Germinal center (tissue), 1 donor: ENCODE results near the gene FAM89B.

ENCODE experiments used
- DNase-seq: peaks from one replicate; pipeline ENCODE4 v3.0.0; 2012; ENCODE audit warnings: mixed read lengths, low spot score

FAM89B gene

DNA sequence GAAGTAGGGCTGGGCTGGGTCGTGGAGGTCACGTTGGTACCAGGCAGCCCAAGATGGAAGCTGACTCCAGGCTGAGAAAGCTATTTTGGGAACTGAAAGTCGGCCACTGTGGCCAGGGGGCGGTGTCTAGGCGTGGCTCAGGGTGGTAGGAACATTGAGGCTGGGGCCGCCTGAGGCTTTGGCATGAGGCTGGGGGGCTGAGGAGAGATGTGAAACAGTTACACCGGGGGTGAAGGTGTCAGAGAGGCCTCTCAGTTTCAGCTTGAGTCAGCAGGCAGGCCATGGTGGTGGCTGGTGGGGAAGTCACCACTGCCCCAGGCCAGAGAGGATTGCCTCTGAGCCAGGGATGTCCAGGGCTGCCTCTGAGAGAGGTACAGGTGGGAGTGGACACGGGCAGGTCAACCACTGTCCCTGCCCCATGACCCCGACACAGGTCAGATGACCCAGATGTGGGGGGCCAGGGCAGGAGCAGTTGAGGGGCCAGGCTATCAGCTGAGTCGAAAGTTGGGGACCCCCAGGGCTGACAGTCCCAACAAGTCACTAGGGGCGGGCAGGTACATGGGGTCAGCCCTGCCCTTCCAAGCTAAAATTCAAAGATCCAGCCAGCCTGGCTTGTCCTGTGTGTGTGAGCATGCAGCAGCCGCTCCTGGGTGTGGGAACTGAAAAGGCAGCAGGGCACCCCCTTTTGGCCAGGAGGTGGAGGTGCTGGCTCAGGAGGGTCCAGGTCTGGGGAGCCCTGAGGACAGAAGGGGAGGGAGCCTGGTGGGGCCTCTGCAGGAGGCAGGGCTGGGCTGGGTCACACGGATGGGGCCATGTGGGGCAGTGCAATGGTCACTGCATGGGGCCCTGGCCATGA lies 16.1 kb downstream of the FAM89B start:
- peak; percentile 86 for DNase-seq

GRCh38 chr11:65589444-65590239 lies 17.3 kb downstream of the FAM89B start:
- peak; percentile 35 for DNase-seq

GRCh38 chr11:65590240-65590738 lies 18.0 kb downstream of the FAM89B start:
- no peak for DNase-seq

- DNase-seq: no peak
Observed at GRCh38 chr11:65591939-65592857, 19.9 kb downstream of the FAM89B start.

GRCh38 chr11:65592858-65593517 lies 20.6 kb downstream of the FAM89B start:
- no peak for DNase-seq

GRCh38 chr11:65593518-65594414 lies 21.4 kb downstream of the FAM89B start:
- DNase-seq: peak; percentile 48

DNA sequence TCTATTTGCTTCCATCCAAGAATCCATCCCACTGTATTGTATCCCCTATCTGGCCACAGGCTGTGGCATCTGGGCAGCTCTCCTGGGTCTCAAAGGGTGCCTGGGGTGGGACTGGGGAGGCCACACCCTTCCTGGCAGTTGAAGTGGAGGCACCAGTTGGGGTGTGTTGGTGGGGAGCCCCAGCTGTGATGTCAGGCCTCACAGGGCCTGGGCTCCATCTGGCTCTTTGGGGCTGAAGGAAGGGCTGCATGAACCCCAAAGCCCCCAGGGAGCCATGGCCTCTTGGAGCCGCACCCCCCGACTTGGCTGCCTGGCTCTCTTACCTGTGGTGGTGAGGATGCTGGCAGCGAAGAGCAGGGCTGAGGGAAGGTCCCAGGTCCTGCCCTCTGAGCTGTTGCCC lies 22.8 kb downstream of the FAM89B start:
- DNase-seq: no peak

DNA sequence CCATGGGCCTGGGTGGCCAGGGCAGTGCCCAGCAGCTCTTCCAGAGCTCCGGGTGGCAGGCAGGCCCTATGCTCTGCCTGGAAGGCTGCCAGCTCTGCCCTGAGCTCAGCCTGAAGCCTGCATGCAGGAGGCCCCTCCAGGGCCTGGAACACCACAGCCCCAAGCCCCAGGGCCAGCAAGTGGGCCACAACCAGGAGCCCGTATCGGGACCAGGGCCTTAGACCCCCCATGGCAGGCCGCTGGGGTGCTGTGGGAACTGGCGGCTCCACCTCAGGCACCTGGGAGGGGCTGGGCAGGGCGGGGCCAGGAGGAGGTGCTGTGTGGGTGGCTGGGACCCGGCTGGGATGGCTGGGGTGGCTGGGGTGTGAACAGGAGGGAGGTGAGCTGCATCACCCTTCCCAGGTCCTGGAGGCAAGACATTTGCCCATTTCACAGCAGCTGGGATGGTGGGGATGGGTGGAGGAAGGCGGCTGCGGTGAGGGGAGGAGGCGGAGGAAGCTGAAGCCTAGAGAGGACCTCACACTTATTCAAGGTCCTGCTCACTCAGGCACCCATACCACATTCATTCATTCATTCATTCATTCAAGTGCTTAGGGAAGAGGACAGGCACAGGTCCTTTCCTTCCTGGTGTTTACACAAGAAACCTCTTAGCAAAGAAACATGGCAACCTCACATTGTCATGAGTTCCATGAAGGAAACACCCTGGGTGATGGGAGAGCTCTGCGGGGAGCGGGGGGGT lies 23.4 kb downstream of the FAM89B start, which contains the start of gene KCNK7:
KCNK7 (minus strand) TSS at position 258 of the 739 bp plus-strand sequence; CDS start at position 230, 28 bp downstream.
- no peak for DNase-seq

DNA sequence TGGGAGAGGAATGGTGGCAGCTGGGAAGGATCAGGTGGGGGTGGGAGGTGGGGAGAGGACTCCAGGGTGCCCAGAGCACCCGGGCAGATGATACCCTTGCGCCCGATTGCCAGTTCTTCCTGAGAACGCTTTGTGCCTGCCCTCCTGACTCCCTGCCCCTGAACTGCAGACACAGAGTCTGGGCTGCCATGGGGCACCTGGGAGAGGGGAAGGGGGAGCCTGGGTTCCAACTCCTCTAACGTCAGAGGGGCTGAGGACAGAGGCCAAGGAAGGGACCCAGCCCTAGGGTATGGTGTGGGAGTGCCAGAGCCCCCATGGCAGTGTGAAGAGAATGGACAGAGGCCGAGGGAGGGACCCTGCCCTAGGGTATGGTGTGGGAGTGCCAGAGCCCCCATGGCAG lies 24.2 kb downstream of the FAM89B start:
- DNase-seq: no peak

DNA sequence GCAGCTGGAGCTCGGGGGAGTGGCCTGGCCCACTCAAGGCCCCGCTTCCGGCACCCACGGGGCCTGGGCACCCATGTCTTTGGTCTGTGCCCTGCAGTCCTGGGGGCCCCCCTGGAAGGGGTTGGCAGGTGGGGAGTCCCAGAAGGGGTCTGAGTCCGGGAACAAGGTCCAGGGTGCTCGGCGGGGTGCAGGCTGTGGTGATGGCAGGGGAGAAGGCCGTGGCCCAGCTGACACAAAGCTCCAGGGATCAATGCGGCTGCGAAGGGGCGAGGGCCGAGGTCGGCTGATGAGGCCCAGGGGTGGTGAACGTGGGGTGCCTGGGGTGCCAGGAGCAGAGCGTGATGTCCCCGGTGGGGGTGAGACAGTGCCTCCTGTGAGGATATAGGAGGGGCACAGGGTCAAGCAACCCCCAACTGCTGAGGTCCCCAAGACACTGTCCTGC lies 25.9 kb downstream of the FAM89B start:
- no peak for DNase-seq

DNA sequence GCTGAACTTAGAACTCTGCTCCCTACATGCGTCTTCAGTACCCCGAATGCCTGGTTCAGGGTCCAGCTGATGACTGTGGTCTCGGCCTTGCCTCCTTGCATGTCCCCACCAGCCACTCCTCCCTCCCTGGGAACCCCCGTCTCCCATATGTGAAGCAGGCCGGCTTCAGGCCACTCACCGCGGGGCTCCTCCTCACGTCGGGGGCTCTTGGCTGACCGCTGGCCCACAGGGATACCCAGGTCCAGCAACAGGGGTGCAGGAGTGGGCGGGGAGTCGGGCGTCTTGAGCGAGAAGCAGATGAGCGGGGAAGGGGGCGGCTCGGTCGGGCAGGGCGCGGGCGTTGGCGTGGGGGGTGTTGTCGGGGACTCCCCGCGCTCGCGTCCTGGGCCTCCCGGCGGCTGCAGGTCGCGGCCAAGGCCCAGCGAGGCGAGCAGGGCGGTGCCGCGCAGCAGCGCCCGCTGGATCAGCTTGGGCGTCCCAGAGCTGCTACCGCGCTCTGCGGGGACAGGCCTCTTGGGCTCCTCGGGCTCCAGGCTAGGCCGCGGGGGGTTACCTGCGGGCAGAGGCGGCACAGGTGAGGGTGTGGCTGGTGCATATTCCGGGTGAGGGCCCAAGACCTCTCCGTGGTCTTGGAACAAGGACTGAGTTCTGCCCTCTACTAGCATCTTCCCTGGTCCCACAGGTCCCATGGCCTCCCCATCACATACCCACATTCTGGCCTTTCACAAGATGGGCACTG lies 27.0 kb downstream of the FAM89B start:
- DNase-seq: no peak

GRCh38 chr11:65599955-65600246 lies 27.6 kb downstream of the FAM89B start:
- no peak for DNase-seq

DNA sequence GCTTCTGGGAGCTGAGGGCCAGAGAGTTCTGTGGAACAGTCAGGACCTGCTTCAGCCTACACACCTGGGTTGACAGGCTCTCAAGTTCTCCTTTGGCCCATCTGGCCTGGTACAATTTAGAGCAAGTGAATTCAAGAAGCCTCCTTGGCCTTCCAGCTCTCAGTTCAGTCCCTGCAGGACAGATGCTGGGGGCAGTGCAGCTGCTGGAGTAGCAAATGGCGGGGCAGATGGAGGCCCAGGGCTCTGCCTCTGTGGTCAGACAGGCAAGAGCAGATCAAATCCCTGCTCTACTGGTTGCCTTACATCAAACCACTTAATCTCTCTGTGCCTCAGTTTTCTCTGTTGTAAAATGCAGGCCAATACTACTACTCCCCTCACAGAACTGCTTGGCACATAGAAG lies 31.9 kb downstream of the FAM89B start:
- DNase-seq: no peak

DNA sequence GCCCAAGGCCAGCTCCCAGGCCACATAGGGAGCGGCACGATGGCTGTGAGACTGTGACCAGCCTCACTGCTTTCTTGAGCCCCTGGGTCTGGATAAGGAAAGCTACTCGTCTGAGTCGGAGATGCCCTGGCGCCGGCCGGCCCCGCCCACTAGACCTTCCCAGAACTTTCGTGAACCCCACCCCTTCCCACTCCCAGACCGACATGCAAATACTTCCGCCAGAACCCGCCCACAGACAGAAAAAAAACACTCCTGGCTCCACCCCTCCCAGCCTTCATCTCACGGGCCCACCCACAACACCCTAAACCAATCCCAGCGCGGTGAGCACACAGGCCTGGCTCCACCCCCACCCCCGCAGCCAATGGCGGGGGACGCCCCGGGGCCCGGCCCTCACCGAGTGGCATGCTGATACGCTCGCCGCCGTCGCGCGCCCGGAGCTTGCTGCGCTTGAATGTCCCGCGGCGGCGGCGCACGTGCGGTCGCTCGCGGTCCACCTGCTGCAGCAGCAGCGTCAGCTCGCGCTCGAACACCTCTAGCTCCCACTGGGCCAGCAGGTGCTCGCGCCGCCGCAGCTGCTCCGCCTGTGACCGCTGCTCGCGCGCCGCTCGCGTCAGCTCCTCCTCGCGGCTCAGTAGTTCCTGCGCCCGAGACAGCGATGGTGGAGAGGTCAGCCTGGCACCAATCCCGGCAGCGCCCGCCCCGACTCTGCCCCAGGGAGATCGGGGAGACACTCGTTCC lies 34.7 kb downstream of the FAM89B start:
- DNase-seq: no peak

DNA sequence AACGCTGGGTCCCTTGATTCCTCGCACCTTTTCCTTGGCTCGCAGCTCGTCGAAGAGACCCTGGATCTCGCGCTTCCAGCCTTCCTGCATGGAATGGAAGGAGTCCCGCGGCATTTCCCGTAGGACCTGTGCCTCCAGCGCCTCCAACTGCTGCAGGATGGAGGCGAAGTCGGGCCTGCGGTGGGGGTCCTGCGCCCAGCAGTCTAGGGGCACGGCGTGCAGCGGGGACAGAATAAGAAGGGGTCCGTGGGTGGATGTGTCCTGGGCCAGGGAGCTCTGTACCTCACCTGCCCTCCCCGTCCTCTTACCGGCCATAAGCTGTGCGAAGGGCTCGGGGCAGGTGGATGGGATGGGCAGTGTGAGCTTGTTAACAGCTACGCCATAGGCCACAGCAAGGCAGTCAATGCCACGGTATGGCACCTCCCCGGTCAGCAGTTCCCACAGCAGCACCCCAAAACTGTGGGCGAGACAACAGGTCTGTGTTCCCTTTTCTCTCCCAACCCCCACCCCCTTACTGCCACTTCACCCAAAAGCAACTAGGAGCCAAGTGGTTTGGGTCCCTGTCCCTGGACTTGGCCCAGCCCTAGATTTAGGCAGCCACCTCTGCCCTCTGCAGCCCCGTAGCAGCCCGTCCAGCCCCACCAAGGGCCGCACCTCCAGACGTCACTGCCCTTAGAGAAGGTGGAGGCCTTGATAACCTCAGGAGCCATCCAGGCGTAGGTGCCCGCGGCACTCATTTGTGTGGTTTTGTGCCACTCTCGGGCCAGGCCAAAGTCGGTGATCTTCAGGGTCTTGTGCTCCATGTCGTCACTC lies 35.5 kb downstream of the FAM89B start:
- DNase-seq: no peak

GRCh38 chr11:65609229-65609628 lies 36.9 kb downstream of the FAM89B start:
- DNase-seq: no peak

- DNase-seq: no peak
Observed at GRCh38 chr11:65609665-65610064, 37.3 kb downstream of the FAM89B start.
